Right atrium auricular region (tissue), 2 donors: ENCODE data around the gene SEPTIN10. TPM values are rescaled to one million over a fixed set of nuclear protein-coding genes. Genes with fewer than 3 reads are reported as not detected.

Experiments
- DNase-seq: peaks from one replicate; pipeline ENCODE4 v3.0.0-alpha.2; 2019; ENCODE audit warnings: low spot score
- H3K27ac ChIP-seq, 2 donors: fragments of 200-600 bp; sonication (generic); 1 replicate in 1 of 2; 2 replicates in 1 of 2; pipeline ENCODE4 v1.5.1; 2016 to 2019
- H3K27me3 ChIP-seq, 2 donors: fragments of 200-600 bp; sonication (generic); one replicate each; pipeline versions ENCODE4 v1.5.1 to v1.6.0; 2017 to 2019
- H3K36me3 ChIP-seq: fragments of 200-600 bp; sonication (generic); one replicate; pipeline ENCODE4 v1.5.1; 2016
- H3K4me1 ChIP-seq, 2 donors: fragments of 200-600 bp; sonication (generic); one replicate each; pipeline versions ENCODE4 v1.5.1 to v1.6.0; 2017 to 2019
- H3K4me3 ChIP-seq, 2 donors: fragments of 200-600 bp; sonication (generic); 1 replicate in 1 of 2; 2 replicates in 1 of 2; pipeline ENCODE4 v1.5.1; 2017 to 2019; ENCODE audit warnings: mild to moderate bottlenecking in 1 of 2, moderate library complexity in 1 of 2
- H3K9me3 ChIP-seq, 2 donors: fragments of 200-600 bp; sonication (generic); one replicate each; pipeline ENCODE4 v1.5.1; 2019
- CTCF ChIP-seq, 2 donors: fragments of 200-600 bp; sonication (generic); IDR thresholded peaks; one replicate each; pipeline ENCODE4 v1.5.1; 2019; ENCODE audit warnings: antibody characterized with exemption in 2 of 2
- total RNA-seq, 2 donors: library from RNA; depleted of rRNA; stranded (reverse); fragments of >200 nt; gene quantifications; one replicate each; pipeline ENCODE4 v1.1.0, GENCODE V29; 2016

Gene SEPTIN10
- total RNA-seq, 2 donors from 2014 or later: 47.0 to 61.7 TPM

- Histone ChIP-seq H3K4me3 (no peak overlapping the region), H3K9me3 (no peaks in the 10 kb centered on the region), H3K4me1 (no peaks in the 10 kb centered on the region), H3K36me3 (no peaks in the 10 kb centered on the region), H3K27ac (no peak overlapping the region), H3K27me3 (no peaks in the 10 kb centered on the region)
- no peak for DNase-seq
- TF ChIP-seq CTCF (IDR thresholded peaks at IDR 0.05): no peak
Measured at GRCh38 chr2:109636317-109636716, 22.6 kb upstream of the SEPTIN10 start.

GRCh38 chr2:109635426-109636304 is 21.9 kb upstream of the SEPTIN10 start:
- Histone ChIP-seq H3K27me3 (no peaks in the 10 kb centered on the region), H3K27ac (no peak overlapping the region), H3K4me1 (no peaks in the 10 kb centered on the region), H3K9me3 (no peaks in the 10 kb centered on the region), H3K36me3 (no peaks in the 10 kb centered on the region), H3K4me3 (no peak overlapping the region)
- no peak for TF ChIP-seq CTCF (IDR thresholded peaks at IDR 0.05)
- DNase-seq: no peak

GRCh38 chr2:109633284-109633961 is 19.7 kb upstream of the SEPTIN10 start:
- no peak for TF ChIP-seq CTCF (IDR thresholded peaks at IDR 0.05)
- H3K4me1 ChIP-seq: no peaks in the 10 kb centered on the region
- H3K9me3 ChIP-seq: no peaks in the 10 kb centered on the region
- no peak overlapping the region for H3K27ac ChIP-seq
- no peak overlapping the region for H3K4me3 ChIP-seq
- H3K27me3 ChIP-seq: no peaks in the 10 kb centered on the region
- H3K36me3 ChIP-seq: no peaks in the 10 kb centered on the region
- no peak for DNase-seq

- Histone ChIP-seq H3K4me1 (no peaks in the 10 kb centered on the region), H3K4me3 (no peak overlapping the region), H3K27me3 (no peaks in the 10 kb centered on the region), H3K36me3 (no peaks in the 10 kb centered on the region), H3K9me3 (no peaks in the 10 kb centered on the region), H3K27ac (no peak overlapping the region)
- TF ChIP-seq CTCF (IDR thresholded peaks at IDR 0.05): no peak
- DNase-seq: no peak
Measured at GRCh38 chr2:109632158-109632789, 18.5 kb upstream of the SEPTIN10 start.

- H3K4me1 ChIP-seq: no peaks in the 10 kb centered on the region
- H3K27ac ChIP-seq: no peak overlapping the region
- no peak for DNase-seq
- no peaks in the 10 kb centered on the region for H3K9me3 ChIP-seq
- TF ChIP-seq CTCF (IDR thresholded peaks at IDR 0.05): no peak
- no peaks in the 10 kb centered on the region for H3K27me3 ChIP-seq
- no peak overlapping the region for H3K4me3 ChIP-seq
- no peaks in the 10 kb centered on the region for H3K36me3 ChIP-seq
Measured at GRCh38 chr2:109631741-109632140, 18.0 kb upstream of the SEPTIN10 start.
